Medulla oblongata (tissue), 1 donor: Measurements from ENCODE around the gene VEPH1.

Experiments
- DNase-seq: peaks from one replicate; pipeline ENCODE4 v3.0.0-alpha.2; 2015; ENCODE audit errors: extremely low spot score

VEPH1 gene

GRCh38 chr3:157388976-157389375, 114.2 kb downstream of the VEPH1 start:
- DNase-seq = no peak

DNA sequence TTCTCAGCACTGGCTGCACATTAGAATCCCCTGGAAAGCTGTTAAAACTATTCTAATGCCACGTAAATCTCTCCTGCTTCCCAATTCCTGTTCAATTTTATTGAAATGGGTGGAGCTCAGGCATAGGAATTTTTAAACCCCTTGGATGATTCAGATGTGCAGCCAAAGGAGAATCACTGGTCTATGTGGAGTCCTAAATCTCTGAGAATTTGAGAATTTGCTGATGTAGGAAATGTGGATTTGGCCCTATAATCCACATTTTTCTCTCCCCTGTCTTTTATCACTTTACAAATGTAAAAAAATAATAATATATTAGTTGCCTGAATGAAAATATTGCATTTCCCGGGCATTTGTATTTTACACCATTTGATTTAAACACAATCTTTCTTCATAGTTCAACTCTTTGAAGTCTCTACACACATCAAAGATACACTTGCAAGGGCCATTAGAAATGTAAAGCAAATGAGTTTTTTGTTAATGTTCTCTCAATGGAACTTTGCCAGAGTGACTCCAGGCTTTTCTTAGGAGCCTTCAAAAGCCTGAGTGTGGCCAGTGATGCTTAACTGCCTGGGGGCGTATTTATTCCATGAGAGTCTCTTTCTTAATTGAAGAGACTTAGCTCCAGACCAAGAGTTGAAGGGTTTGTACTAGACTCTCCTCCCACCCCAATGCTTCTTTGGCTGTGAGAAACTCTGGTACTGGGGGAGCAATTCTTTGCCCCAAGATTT, 115.3 kb downstream of the VEPH1 start:
- no peak for DNase-seq

GRCh38 chr3:157384491-157384890, 118.7 kb downstream of the VEPH1 start:
- DNase-seq = no peak

DNA sequence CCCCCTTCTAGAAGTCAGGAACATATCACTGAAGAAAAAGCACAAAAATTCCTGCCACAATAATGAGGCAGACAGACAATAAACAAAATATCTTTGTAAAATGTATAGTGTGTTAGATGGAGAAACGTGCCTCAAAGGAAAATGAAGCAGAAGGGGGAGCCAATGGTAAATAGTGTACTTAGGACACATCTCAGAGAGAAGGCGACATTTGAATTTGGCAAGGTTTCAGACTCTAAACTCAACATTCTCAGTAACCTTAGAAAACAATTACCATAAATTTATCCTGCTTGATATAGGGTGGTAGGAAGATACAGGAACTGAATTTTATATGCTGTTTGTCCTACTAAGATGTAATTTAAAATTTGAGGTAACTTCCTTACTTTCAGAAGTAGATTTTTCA, 119.2 kb downstream of the VEPH1 start:
- no peak for DNase-seq

GRCh38 chr3:157381606-157382005, 121.6 kb downstream of the VEPH1 start:
- DNase-seq = no peak

GRCh38 chr3:157379525-157380140, 123.6 kb downstream of the VEPH1 start:
- DNase-seq = no peak

GRCh38 chr3:157376603-157377300, 126.5 kb downstream of the VEPH1 start:
- DNase-seq = no peak

- no peak for DNase-seq
Observed at GRCh38 chr3:157375342-157375986, 127.8 kb downstream of the VEPH1 start.

- DNase-seq = no peak
Observed at GRCh38 chr3:157374933-157375332, 128.3 kb downstream of the VEPH1 start.

GRCh38 chr3:157373783-157374182, 129.4 kb downstream of the VEPH1 start:
- no peak for DNase-seq

- no peak for DNase-seq
Observed at GRCh38 chr3:157370867-157371266, 132.3 kb downstream of the VEPH1 start.

DNA sequence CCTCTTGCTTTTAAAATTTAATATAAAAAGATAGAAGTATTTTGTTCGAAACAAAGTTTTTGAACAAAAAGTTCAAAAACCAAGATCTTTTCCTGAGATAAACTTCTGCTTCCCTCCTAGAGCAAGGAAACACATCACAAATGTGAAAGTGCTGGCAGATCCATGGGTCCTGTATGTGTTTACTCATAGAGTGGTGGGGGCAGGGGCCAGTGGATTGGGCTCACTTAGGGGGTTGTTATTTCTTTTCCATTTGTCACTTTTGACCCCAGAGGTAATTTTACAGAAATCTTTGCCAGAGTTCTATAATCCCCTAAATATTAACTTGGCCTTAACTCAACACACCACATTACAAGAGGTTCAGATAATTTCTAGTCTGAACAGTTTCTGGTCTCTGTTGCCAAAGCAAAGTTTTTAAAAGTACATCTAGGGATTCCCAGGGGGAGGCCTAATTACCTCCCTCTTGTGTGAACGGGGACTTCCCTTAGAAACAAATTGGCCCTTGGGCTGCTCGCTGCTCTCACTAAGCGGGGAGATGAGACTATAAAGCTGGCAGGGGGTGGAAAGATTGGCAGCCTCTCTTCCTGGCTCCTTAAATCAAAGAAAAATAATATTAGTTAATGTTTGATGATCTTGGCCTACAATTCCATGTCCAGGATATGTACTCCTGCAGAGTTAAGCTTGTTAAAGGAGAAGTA, 133.3 kb downstream of the VEPH1 start:
- DNase-seq = no peak

GRCh38 chr3:157368171-157368570, 135.0 kb downstream of the VEPH1 start:
- no peak for DNase-seq

GRCh38 chr3:157363393-157363792, 139.8 kb downstream of the VEPH1 start:
- no peak for DNase-seq

GRCh38 chr3:157362348-157362747, 140.9 kb downstream of the VEPH1 start:
- DNase-seq = no peak

DNA sequence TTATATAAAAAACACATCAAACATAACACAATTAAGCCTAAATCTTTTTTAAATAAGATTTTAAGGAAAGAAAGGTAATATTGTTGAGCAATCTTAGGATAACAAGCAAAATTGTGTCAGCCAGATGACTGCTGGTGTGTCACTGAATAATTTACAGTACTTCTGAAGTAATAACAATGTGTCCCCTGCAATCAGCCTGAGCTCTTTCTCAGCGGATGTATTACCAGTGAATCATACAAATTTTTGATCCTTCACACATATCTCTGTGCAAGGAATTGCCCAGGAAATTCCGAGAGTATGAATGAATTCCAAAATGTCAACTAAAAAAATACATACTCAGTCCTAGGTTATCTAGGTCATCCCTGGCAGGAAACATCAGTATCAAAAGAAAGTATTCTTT, 143.2 kb downstream of the VEPH1 start:
- no peak for DNase-seq

DNA sequence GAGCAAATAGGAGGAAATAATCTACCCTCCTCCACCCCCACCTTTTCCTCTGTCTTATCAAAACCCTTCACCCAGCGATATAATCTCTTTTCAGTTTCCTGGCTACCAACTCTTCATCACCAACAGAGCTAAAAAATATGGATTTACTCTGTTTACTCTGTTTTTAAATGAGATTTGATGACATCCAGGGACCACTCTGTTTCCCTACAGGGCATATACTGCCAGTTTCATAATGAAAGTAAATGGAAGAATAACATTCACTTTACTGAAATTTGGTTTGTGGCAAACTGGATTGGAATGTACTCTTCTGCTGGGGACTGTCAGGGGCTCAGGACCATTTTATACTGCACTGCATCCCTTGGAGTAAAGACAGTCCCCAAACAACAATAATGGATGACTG, 146.7 kb downstream of the VEPH1 start:
- no peak for DNase-seq

DNA sequence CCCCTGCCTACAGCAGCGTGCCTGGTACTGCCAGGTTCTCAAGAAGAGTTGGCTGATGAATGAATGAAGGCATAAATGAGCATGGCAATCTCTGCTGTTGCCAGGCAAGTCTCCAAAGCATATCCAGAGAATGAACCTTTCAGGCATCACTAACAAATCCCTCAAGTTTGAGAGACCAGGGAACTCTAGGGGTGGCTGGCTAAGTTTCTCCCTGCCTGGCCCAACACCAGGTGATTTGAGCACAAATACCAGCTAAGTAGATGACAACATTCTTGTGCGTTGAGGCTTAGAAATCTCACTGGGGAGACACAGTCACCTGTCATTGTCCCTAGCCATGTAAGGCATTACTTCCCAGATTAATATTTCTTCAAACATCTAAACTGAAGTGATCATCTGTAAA, 147.9 kb downstream of the VEPH1 start:
- peak; percentile 9 for DNase-seq

DNA sequence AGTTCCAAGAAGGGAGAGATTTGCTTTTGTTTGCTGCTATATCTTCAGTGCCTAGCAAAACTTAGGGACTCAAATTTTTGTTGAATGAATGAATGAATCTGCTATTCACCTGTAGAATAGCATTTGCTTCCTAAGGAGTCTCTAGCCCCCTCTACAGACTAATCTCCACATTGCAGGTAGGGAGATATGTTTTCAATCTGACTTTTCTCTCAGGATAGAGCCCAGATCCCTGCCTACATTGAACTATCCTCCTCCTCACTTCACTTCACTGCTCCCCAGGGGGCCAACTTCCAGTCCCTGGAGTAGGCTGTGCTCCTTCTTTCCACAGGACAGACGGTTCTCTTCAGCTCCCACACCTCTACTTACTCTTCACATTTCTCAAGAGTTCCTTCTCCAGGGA, 148.5 kb downstream of the VEPH1 start:
- peak; percentile 13 for DNase-seq

DNA sequence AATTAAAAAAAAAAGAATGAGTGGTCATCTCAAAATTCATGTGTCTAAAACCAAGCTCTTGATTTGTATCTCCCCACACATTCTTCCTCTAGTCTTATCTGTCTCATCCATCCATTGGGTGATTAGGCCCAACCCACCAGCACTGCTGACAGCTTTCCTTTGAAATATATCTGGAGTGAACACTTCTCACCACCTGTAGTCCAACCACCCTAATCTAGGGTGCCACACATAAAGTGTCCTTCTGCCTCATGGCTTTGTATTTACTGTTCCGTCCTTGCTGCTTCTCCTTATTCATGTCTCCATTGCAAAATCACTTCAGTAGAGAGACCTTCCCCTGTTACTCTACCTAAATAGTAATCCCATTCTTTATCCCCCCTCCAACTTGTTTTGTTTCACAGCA, 149.0 kb downstream of the VEPH1 start:
- no peak for DNase-seq

- no peak for DNase-seq
Observed at GRCh38 chr3:157353652-157354051, 149.6 kb downstream of the VEPH1 start.

- DNase-seq = no peak
Observed at GRCh38 chr3:157351981-157352380, 151.2 kb downstream of the VEPH1 start.
